Ishikawa (cell line): Measurements from ENCODE around the gene TRIM15.

Experiments used
- CEBPB ChIP-seq: IDR thresholded peaks from 2 replicates; pipeline ENCODE4 v1.6.1; 2012
- CREB1 ChIP-seq: IDR thresholded peaks from 2 replicates; pipeline ENCODE4 v1.6.1; 2012; ENCODE audit warnings: low read depth
- EGR1 ChIP-seq: IDR thresholded peaks from 2 replicates; pipeline ENCODE4 v1.6.1; 2012
- EP300 ChIP-seq: IDR thresholded peaks from 2 replicates; pipeline ENCODE4 v1.6.1; 2012; ENCODE audit warnings: borderline replicate concordance
- FOXM1 ChIP-seq: IDR thresholded peaks from 2 replicates; pipeline ENCODE4 v1.6.1; 2012; ENCODE audit warnings: low read depth, borderline replicate concordance
- NFIC ChIP-seq: IDR thresholded peaks from 2 replicates; pipeline ENCODE4 v1.6.1; 2012
- RAD21 ChIP-seq: IDR thresholded peaks from 2 replicates; pipeline ENCODE4 v1.6.1; 2012; ENCODE audit warnings: low read depth
- TAF1 ChIP-seq: IDR thresholded peaks from 2 replicates; pipeline ENCODE4 v1.6.1; 2012; ENCODE audit warnings: low read depth, mild to moderate bottlenecking
- TCF12 ChIP-seq: IDR thresholded peaks from 2 replicates; pipeline ENCODE4 v1.6.1; 2012; ENCODE audit warnings: low read depth
- TEAD4 ChIP-seq: IDR thresholded peaks from 2 replicates; pipeline ENCODE4 v1.6.1; 2012
- YY1 ChIP-seq: IDR thresholded peaks from 2 replicates; pipeline ENCODE4 v1.6.1; 2012; ENCODE audit warnings: low read depth
- ZBTB7A ChIP-seq: IDR thresholded peaks from 2 replicates; pipeline ENCODE4 v1.6.1; 2012; ENCODE audit warnings: low read depth
- TF ChIP-seq, protein P1 (sequence below): IDR thresholded peaks from 2 replicates; pipeline ENCODE4 v1.6.1; 2012
- TF ChIP-seq, protein P2 (sequence below): IDR thresholded peaks from 2 replicates; pipeline ENCODE4 v1.6.1; 2012; ENCODE audit warnings: low read depth, mild to moderate bottlenecking
- TF ChIP-seq, protein P3 (sequence below): IDR thresholded peaks from 2 replicates; pipeline ENCODE4 v1.6.1; 2012

TRIM15 gene

DNA sequence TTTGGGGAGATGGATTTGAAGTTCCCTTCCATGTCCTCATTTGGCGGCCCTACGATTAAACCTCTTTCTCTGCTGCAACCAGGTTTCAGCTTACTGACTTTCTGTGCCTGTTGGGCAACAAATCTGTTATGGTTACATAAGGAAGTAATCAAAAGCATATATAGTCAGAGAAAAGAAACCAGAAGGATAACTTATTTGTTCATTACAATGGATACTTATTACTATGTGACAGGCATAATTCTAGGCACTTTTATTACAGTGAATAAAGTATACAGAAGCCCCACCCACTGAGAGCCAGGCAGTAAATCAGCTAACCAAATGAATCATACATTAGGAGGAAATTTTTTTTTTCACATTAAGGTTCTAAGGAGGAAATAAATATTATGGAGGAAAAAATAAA is 40.8 kb upstream of the TRIM15 start:
- TF ChIP-seq EGR1: no peak
- TF ChIP-seq EP300: no peak
- no peak for TF ChIP-seq ZBTB7A
- no peak for TF ChIP-seq FOXM1
- TF ChIP-seq TEAD4: no peak
- TF ChIP-seq, protein P1, sequence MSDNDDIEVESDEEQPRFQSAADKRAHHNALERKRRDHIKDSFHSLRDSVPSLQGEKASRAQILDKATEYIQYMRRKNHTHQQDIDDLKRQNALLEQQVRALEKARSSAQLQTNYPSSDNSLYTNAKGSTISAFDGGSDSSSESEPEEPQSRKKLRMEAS: no peak
- TF ChIP-seq CREB1: no peak
- no peak for TF ChIP-seq TAF1
- TF ChIP-seq YY1: no peak
- TF ChIP-seq NFIC: no peak
- no peak for TF ChIP-seq TCF12
- TF ChIP-seq RAD21: no peak
- TF ChIP-seq, protein P2, sequence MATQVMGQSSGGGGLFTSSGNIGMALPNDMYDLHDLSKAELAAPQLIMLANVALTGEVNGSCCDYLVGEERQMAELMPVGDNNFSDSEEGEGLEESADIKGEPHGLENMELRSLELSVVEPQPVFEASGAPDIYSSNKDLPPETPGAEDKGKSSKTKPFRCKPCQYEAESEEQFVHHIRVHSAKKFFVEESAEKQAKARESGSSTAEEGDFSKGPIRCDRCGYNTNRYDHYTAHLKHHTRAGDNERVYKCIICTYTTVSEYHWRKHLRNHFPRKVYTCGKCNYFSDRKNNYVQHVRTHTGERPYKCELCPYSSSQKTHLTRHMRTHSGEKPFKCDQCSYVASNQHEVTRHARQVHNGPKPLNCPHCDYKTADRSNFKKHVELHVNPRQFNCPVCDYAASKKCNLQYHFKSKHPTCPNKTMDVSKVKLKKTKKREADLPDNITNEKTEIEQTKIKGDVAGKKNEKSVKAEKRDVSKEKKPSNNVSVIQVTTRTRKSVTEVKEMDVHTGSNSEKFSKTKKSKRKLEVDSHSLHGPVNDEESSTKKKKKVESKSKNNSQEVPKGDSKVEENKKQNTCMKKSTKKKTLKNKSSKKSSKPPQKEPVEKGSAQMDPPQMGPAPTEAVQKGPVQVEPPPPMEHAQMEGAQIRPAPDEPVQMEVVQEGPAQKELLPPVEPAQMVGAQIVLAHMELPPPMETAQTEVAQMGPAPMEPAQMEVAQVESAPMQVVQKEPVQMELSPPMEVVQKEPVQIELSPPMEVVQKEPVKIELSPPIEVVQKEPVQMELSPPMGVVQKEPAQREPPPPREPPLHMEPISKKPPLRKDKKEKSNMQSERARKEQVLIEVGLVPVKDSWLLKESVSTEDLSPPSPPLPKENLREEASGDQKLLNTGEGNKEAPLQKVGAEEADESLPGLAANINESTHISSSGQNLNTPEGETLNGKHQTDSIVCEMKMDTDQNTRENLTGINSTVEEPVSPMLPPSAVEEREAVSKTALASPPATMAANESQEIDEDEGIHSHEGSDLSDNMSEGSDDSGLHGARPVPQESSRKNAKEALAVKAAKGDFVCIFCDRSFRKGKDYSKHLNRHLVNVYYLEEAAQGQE: no peak

DNA sequence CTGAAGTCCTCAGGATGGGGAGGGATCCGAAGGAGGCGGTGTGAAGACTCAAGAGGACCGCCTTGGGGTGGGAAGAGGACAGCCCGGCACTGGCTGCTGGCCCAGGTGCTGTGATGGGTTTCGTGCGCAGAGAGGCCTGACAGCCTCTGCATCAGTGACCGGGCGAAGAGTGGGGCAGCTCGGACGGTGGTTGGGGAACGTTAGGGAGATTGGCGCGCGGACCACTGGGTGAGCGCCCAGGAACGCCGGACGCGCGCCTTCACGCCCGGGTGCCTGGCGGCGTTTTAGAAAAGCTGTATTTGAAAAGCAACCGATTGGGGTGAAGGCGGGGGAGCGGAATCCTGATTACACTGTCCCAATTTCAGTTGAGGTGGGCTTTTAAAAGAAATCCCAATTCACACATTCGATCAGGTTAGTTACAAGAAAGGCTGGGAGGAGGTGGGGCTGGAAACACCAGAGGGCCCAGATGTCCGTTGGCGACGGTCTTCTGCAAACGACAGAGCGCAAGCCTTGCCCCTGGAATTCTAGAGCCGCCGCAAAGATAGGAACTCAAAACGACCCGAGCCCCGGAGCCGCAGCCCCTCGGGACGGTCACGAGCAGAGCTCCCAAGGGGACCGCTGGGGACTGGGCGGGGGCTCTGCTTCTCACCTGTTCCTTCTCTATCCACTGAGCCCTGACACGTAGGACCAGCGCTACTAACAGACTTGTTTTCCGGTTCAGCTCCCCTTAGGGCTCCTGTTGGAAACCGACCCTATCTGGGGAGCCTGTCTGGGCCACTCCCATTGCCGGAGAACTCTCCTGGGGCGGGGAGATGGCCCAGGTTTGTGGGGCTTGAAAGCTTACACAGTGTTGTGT is 35.9 kb upstream of the TRIM15 start:
- TF ChIP-seq, protein P2: no peak

DNA sequence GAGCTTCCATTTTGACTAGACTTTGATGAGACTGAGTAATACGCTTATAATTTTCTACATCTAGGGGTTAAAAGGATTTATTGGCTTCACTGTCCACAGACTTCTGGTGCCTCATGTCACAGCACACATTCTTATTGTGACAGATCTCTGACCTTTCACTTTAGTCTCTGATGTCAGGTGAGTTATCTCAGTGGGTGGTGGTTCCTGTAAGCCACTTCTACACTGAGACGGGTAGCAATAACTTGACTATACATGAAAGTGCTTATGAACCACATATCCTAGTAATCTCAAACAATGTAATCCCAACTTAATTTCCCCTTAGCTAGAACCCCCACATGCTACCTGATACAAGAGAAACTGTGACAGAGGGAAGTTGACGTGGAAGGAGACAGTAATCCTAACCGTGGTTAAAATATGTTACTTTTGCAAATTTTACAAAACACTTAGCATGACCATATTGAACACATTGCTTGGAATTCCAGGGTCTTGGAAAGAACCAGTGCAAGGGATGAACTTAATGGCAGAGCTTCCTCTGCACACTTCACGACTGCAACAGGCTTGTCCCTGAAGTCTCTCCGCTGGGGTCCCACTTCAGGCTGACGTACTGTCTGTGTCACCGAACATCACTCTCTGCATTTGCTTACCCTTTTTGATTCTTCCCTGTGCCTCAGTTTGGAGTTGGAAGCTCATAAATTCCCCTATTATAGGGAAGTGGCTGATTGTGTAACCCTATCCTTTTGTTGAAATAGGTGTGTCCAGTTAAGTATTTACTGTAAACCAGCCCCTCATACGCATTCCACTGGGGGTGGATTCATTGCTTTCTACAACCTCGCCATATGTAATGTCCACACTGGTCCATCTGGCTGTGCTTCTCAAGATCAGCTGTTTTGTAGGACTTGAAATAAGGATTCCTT is 33.8 kb upstream of the TRIM15 start:
- TF ChIP-seq CEBPB: no peak
- TF ChIP-seq EGR1: no peak
- no peak for TF ChIP-seq NFIC
- no peak for TF ChIP-seq YY1
- TF ChIP-seq TAF1: no peak

DNA sequence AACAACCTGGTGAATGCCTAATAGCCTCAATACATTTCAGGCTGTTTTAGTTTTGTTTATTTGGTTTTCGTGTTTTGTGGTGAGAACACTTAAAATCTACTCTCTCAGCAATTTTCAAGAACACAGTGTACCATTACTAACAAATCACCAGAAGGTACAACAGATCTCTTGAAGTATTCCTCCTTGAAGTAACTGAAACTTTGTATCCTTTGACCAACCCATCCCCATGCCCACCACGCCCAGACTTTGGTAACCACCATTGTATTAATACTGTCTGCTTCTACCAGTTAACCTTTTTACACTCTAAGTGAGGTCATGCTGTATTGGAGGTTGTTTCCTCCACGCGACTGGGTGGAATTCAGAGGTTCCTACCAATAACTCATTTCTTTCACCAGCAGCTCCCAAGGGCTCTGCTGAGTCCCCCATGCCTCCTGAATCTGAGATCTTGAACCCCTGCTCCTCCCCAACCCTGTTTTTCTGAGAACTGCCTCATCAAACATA is 33.1 kb upstream of the TRIM15 start:
- no peak for TF ChIP-seq YY1
- TF ChIP-seq CEBPB: no peak
- TF ChIP-seq RAD21: no peak
- no peak for TF ChIP-seq EP300
- TF ChIP-seq TCF12: no peak
- TF ChIP-seq FOXM1: no peak
- TF ChIP-seq, protein P1: no peak
- no peak for TF ChIP-seq TAF1
- TF ChIP-seq, protein P3, sequence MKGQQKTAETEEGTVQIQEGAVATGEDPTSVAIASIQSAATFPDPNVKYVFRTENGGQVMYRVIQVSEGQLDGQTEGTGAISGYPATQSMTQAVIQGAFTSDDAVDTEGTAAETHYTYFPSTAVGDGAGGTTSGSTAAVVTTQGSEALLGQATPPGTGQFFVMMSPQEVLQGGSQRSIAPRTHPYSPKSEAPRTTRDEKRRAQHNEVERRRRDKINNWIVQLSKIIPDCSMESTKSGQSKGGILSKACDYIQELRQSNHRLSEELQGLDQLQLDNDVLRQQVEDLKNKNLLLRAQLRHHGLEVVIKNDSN: no peak
- TF ChIP-seq, protein P2: no peak
- TF ChIP-seq ZBTB7A: no peak
- no peak for TF ChIP-seq EGR1
- TF ChIP-seq TEAD4: no peak
- no peak for TF ChIP-seq CREB1
- TF ChIP-seq NFIC: no peak
